Stimulated activated CD4-positive, alpha-beta T cell treated with anti-CD3 and anti-CD28 coated beads, Interleukin-12 subunit alpha, Interleukin-12 subunit beta, amount 100 ng/mL, for 48 hours (primary cell): Measurements from ENCODE around the gene DKK2.

ENCODE experiments used
- DNase-seq, 3 donors: peaks; one replicate each; pipeline ENCODE4 v3.0.0-alpha.2; 2020; ENCODE audit warnings: low read depth in 2 of 3, low spot score in 1 of 3

Gene DKK2

DNA sequence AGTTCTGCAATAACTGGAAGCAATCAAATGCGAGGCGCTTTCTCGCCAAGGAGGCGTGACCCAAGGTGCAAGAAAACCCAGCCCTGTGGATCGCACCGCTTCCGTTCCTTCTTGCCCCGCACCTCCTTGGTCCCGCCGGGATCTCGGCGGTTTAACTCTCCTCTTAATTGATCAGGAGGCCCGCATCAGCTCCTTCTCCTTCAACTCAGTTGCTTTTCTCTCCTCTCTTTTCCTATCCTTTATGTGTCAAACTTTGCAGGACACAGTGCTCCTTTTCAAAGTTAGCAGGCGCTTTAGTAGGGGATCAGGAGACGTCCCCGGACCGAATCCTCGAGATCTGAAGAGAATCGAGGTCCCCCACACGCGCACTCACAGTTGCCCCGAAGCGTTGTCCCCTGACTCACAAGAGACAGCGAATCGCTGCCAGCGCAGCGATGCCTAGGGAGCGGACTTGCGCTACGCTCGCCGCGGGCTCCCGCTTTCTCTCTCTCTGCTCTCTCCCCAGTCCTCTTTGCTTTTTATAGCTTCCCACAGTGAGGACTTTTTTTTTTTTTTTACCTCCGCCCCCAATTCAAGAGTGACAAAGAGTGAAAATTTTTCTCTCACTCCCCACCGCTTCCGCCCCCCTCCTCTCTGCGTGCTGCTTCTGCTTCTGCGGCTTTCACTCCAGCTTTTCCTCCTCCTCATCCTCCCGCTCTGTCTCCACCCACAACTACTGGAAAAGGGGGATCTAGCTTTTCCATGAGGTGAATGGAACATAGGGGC is at the start of gene DKK2:
DKK2 (minus strand) TSS at position 495 of the 765 bp plus-strand sequence. CDS start 722 bp downstream, outside the sequence.
- no peak for DNase-seq

DNA sequence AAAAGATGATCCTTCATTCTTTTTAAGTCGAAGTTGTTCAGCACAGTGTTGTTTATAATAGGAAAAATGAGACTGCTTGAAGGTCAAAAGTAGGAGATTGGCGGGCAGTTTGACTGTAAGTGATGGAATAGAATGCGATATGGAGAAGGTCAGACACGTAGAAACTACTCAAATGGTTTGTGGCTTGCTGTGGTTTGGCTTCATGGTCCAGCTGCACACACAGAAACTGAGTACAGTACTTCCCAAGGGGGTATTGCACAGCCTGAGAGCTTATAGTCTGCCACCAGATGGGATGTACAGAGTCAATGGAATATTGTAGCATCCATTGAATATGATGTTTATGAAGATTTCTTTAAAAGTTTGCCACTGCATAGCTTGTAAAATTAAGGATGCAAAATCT is 41.1 kb upstream of the DKK2 start:
- DNase-seq = no peak

- DNase-seq = no peak
Observed at GRCh38 chr4:107072836-107073736, 37.0 kb upstream of the DKK2 start.

GRCh38 chr4:107071108-107071507 is 35.0 kb upstream of the DKK2 start:
- no peak for DNase-seq

DNA sequence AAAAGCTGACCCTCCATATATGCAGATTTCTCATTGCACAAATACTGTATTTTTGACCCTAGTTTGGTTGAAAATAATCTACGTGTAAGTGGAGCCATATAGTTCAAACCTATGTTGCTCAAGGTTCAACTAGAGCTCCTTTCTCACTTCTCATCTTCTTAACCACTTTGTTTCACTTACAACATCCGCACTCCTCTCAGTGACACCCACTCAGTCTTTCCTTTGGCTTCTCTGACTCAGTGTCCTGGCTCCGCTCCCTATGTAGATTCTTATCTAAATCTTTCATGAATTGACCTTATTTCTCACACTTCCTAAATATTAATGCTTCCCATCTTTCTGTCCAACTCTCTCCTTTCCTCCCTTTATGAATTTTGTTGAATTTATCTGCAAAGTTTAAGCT is 32.9 kb upstream of the DKK2 start:
- no peak for DNase-seq

- DNase-seq = no peak
Observed at GRCh38 chr4:107068116-107068515, 32.0 kb upstream of the DKK2 start.

DNA sequence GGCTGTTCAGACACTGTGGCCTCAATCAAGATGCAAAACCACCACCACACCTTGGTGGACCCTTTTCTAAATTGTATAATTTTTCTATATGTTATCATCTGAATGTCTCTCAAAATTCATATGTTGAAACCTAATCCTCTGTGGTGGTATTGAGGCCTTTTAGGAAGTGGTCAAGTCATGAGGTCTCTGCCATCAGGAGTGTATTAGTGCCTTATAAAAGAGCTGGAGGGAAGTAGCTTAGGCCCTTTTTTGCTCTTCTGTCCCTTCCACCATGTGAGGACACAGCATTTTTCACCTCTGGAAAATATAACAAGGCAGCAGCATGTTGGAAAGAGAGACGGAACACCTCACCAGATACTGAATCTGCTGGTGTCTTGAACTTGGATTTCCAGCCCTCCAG is 30.5 kb upstream of the DKK2 start:
- no peak for DNase-seq

DNA sequence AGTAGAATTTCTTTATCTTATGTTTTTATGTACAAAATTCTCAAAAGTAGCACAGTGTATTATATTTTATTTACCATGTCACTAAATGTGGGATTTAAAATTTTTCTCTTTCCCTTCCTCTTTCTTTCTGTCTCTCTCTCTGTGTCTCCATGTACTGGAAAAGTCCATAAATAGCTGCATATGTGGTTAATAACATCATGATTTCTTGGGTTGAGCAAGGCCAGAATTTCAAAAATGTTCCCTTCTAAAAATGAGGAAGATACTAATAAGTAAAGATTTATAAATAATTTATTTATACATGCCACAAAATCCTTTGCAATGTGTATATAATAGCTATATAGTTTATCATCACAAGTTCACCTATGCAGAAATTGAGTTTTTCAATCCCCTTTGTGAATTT is 29.1 kb upstream of the DKK2 start:
- DNase-seq = no peak

GRCh38 chr4:107060388-107060787 is 24.3 kb upstream of the DKK2 start:
- DNase-seq = no peak

DNA sequence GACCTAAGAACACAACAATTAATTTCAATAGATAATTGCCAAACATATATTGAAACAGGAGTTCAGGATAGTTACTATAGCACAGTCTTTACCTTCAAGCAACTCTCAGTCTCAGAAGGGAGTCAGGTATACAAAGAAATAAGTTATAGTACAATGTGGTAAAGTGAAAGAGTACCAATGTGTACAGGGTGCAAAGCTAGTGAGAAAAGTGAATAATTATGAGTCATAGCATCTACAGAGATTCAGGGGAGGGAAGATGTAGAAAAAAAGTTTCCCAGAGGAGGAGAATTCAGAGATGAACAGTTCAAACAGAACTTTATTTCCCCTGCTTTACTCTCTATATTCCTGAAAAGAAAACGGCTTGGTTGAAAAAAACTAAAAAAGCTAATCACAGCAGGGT is 22.7 kb upstream of the DKK2 start:
- DNase-seq = no peak

GRCh38 chr4:107050525-107051135 is 14.5 kb upstream of the DKK2 start:
- no peak for DNase-seq

DNA sequence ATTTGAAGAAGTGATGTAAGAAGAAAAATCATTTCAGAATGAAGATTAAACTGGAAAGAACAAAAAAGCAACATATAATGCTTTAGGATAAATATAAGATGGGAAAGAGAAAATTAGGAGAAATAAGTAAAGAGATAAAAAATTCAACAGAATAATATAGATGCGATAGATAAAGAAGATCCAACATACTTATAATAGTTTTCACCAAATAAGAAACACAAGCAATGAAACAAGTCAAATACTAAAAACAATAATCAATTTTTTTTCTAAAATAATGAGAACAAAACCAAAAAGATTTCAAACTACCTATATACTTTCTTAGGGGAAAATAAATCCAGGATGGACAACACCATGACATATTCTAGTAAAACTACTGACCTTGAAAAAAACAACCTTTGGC is 10.1 kb upstream of the DKK2 start:
- DNase-seq = no peak

- DNase-seq = no peak
Observed at GRCh38 chr4:107044170-107044569, 8.1 kb upstream of the DKK2 start.

DNA sequence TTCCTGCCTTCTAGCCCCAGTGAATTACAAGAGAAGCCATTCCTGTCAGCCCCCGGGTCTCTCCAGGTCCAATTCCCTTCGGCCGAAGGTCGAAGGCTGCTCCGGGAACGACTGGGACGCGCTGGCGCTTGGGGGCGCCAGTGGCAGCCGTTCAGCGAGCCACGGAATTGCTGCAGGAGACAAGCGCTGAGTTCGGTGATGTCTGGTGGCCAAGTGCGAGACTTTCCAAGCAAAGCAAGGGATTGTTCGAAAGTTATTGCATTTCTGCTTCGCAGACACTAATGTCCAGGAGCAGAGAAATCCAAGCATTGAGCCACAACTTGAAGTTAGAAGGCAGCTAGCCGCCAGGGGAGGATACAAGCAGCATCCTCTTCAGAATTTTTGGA is 1.1 kb upstream of the DKK2 start:
- no peak for DNase-seq

DNA sequence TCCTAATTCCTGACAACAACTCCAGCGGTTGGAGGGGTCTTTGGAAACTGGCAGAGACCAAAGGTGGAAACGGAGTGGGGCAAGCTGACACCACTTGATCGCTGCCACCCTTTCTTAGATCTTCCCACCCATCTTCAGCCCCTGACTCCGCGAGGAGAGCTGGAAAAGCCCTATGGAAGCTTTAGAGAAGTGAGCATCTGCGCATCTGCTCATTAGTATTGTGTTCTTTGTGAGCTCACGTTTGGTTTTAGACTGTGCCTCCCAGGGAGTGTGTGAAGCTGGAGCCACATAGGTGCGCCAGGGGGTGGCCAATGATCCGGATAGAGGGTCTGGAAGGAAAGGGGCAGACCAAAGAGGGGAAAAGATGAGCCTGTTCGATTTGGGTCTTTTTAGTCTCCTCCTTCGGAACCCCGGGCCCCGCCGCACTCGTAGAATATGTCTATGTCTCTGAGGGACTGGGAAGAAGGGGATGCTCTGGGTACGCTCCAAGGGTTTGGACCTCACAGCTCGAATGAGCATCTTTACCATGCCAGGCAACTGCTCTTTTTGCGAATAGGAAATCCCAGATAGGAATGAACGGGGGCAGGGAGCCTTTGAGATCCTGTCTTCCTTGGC is 578 bp upstream of the DKK2 start:
- no peak for DNase-seq

DNA sequence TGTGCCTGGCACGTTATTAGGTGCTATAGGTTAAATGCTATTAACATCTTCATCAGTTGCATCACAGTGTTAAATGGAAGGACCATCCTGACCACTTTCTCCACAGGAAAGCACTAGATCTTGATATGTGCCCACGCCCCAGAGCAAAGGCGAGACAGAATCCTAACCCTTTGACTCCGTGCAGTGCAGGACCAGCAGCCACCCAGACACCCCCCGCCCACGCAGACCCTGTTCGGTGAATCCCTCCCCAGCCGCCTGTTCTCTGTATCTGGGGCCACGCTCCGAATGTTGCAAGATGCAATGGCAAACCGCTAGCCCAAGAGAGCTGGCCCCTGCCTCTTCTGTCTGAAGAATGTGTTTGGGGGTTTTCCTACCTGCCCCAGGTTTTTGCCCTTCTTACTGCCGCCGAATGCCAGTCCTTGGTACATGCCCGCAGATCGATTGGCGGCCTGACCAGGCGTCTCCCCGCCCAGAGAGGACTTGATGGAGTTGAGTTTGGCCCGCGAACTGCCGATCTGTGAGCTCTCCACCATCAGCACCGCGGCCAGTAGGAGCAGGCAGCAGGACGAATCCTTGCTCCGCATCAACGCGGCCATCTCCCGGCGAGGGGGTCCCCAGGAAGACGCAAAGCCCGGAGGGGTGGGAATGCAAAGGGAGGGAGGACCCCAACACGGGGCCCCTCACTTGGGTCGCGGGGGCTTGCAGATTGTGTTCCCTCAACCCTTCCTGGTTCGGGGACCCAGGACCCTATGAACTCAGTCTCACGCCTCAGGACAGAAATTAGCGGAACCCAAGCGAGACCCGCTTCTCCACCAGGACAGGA is 906 bp downstream of the DKK2 start:
- DNase-seq = no peak

GRCh38 chr4:107034091-107034995 is 1.8 kb downstream of the DKK2 start:
- no peak for DNase-seq

DNA sequence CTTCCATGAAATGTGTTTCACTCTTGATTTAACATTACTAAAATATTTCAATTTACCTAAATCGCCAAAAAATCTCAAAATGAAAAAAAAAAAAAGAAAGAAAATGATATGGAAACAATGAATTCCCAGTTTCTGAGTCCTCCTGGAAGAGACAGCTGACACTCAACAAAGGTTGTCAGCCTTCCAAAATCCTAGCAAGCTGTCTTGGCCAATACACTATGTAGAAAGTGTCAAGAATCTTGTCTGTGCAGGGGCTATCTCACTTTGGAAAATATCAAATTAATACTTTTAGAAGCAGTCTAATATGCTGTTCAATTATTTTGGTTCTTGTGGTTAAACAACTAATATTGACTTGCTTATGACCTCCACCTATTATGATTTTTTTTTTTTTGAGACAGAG is 8.7 kb downstream of the DKK2 start:
- DNase-seq = no peak

DNA sequence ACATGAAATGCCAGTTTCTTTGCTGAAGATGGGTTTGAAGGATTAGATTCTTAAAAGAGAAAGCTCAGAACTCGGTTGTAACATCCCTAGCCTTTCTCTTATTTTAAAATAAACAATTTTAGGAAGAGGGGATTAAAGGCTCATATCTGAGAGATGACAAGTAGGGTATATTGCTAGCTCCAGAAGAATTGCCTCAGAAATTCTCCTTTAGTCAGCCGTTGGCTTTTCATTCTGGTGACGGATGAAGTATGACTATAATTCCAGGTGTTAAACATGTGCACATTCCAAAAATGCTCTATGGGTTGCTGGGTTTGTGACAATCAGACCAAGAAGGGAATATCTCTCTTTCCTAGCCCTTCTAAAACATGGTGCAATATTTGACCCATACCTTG is 17.8 kb downstream of the DKK2 start:
- DNase-seq = no peak
